NCI-H2171 treated with DMSO at 0.1 percent for 48 hours (cell line): ENCODE measurements around the gene ARID5B.
A peak's percentile ranks its signal among the peaks of the same experiment; 100 is the strongest.

Source experiments
- DNase-seq: peaks from one replicate; lab custom pipeline; 2025; lab: John Stamatoyannopoulos, UW

Gene ARID5B

DNA sequence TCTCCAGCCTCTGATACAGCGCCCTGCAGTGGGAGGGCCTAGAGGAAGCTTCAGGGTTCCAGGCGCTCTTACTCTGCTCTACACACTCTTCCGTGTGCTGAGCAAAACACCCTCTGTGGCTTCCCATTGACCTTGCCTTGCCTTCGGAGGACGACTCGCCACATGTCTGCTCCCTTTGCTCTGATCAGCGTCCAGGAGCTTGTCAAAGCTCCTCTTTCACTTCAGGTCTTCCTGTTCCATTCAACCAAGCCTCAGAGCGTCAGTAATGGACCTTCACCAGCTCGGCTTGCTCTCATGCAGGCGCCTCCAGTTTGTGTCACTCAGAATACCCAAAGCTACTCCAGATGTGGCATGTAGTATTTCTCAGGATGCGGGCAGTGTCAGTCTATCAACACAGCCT, 173.9 kb downstream of the ARID5B start:
- DNase-seq = no peak

DNA sequence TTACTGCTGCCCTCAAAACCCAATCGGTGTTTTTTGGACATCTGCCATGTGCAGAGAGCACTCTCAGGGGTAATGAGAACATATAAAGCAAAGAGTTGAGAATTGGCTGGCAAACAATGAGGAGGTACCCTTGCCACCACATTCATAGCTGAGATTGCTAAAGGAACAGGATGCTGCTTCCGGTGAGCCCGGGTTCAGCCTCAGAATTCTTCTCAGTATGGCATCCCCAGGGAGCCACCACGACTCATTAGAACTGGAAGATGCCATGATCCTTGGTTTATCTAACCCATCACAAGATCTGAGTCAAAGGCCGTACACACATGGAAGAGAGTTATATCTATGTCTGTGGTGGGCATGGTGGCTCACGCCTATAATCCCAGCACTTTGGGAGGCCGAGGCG, 174.4 kb downstream of the ARID5B start:
- DNase-seq = no peak

DNA sequence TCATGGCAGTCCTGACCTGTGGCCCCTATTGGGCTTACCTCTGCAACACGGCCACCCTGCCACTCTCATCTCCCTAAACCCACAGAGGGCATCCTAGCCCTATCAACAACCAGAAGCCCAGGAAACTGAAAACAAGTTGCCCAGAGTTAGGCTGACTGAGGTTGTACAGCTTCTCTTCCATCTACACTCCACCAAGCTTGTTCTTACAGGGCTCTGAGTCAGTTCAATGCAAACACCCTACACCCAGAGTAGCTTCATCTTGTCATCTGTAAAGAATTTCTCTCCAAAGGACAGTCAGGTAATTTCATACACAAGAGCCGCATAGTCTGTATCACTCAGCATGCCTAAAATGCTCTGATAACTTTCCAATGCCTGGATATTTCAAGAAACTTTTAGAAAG, 175.4 kb downstream of the ARID5B start:
- no peak for DNase-seq

GRCh38 chr10:62077330-62078015, 176.0 kb downstream of the ARID5B start:
- DNase-seq = no peak

GRCh38 chr10:62079885-62080559, 178.5 kb downstream of the ARID5B start:
- DNase-seq = no peak

- DNase-seq = no peak
Measured at GRCh38 chr10:62080905-62081304, 179.4 kb downstream of the ARID5B start.

GRCh38 chr10:62081341-62082270, 180.1 kb downstream of the ARID5B start:
- peak; percentile 18 for DNase-seq

DNA sequence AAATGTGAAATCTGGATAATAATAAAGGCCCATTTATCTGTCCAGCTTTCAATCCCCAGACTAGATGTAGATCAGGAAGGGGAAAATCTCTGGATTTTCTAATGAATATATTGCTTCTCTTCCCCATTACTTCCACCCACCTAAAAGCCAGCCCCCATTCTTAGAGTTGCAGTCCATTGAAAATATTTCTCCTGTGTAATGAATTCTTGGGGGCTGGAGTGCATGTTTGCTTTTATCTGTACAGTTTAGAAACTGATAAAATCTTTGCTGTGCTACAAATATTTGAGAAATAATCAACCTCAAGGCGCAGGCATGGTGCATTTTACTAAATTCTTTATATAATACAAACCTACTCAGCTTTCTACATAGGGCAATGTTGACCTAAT, 180.8 kb downstream of the ARID5B start:
- DNase-seq = no peak

DNA sequence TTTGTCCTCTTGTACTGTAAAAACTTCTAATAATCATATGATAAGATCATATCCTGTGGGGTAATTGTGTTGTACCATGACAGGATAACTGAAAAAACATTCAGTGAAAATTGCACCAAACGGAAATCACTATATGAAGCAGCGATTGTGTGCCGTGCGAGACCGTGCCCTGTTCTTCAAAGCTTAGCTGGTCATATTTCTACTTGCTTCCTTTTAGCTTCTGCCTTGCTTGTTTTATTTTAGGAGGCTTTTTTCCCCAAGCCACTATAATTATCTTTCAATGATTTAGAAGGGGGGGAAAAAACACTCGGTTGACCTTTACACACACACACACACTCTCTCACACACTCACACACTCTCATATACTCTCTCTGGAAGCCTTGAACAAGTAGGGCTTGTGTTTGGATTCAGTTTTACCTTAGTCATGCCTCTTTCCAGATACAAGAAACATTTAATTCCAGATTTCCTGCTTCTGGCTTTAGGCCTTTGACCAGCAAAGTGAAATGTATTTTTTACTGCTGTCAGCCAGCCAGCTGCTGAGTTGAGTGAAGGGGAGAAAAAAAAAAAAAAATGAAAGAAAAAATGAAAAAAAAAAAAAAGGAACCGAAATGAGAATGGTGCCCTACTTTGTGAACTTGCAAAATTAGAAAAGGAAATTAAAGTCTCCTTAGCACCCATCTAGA, 181.4 kb downstream of the ARID5B start:
- peak; percentile 36 for DNase-seq

DNA sequence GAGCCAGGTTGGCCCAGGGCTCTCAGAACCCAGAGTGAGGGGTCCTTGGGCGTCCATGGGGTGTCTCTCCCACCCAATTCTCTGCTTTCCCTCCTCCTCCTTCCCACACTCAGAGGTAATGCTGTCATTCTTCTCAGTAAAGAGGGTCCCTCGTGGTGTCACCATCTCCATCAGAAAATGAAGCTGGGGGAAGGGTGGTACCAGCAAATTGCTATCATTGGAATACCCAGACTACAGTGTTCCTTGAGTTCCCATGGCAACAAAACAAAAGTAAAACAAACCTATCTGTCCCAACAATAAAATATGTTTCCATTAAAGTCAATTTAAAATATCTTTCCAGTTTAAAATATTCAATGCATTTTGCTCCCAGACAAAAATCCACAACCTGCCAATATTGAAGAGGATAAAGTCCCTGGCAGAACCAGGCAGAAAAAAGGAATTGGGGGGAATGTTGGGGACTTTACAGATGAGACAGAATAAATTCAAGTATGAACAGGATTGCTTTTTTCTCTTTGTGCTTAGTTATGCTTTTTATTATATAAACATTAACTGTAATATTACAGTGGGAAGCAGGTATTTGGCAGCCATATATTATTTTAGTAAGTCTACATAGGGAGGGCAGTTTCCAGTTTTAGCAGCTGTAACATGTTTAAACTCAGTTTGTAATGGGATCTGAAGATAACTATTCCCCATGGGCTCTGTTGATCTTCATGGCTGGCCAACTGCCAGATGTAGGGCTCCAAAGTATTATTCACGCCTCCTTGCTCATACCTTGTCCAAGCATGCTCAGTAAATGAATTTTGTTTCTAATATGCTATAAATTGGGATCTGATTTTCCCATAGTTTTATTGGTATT, 182.1 kb downstream of the ARID5B start:
- DNase-seq = peak; percentile 94

DNA sequence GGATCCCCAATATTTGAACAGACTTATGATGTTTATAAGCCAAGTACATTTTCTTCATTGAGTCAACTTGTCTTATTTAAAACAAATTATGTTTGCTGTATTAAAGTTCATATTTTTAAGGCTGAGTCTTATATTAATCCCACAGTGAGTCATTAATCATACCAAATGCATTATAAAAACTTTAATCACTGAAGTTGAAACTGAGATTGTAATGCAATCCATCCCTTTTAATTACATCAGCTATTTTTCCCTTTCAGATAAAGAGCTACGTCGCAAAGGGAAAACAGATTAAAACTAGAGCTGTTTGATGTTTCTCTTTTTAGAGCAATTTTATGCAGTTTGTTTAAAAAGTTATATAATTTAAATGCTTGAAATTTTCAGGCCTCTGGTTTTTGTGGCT, 183.0 kb downstream of the ARID5B start:
- peak; percentile 28 for DNase-seq

DNA sequence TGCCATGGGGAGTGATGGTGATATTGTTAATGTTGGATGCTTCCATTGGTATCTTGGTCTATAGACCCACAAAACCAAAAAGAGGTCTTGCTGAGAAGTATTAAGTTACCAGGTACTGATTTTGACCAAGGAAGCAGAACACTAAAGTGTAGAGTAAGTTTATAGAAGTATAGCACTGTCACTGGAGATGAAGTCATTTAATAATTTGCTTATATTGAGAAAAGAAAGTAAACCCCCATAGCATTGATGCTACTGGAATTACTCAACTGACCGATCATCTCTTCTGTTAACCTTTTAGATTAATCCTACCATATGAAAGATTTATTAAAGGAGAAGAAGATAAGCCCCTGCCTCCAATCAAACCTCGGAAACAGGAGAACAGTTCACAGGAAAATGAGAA, 183.9 kb downstream of the ARID5B start:
- no peak for DNase-seq

DNA sequence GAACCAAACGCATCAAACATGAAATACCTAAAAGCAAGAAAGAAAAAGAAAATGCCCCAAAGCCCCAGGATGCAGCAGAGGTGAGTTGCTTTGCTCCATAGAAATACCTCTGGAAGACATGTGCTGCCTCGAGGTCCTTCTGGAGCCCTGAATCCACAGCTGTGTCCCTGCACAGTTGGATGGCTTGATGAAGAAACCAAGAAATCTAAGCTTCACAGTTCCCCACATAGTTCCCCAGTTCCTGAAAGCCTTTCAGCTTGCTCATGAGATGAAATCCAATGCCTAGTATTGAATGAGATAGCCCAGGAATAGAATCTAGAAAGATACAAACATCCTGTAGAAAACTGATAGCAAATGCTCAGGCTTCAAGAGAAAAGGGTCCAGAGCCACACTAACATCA, 184.3 kb downstream of the ARID5B start:
- no peak for DNase-seq

DNA sequence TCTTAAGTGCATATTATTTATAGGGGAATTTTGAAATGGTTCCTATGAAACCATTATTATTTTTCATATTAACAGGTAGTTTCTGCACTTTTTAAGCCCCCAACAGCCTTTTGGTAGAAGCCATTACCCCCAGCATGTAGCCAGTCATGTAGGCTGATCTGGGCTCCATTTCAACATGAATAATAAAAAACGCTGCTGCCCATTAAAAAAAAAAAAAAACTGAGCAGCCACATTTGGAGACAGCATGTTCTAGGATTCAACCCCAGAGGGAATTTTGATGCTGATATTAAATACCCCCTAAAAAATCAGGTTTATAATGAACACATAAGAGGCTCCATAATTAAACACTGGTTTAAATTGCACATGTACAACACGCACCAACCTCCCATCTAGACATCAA, 185.8 kb downstream of the ARID5B start:
- peak; percentile 73 for DNase-seq

GRCh38 chr10:62088786-62089185, 187.3 kb downstream of the ARID5B start:
- DNase-seq = no peak

- no peak for DNase-seq
Measured at GRCh38 chr10:62092301-62093030, 191.0 kb downstream of the ARID5B start.

GRCh38 chr10:62093863-62094291, 192.4 kb downstream of the ARID5B start:
- no peak for DNase-seq

DNA sequence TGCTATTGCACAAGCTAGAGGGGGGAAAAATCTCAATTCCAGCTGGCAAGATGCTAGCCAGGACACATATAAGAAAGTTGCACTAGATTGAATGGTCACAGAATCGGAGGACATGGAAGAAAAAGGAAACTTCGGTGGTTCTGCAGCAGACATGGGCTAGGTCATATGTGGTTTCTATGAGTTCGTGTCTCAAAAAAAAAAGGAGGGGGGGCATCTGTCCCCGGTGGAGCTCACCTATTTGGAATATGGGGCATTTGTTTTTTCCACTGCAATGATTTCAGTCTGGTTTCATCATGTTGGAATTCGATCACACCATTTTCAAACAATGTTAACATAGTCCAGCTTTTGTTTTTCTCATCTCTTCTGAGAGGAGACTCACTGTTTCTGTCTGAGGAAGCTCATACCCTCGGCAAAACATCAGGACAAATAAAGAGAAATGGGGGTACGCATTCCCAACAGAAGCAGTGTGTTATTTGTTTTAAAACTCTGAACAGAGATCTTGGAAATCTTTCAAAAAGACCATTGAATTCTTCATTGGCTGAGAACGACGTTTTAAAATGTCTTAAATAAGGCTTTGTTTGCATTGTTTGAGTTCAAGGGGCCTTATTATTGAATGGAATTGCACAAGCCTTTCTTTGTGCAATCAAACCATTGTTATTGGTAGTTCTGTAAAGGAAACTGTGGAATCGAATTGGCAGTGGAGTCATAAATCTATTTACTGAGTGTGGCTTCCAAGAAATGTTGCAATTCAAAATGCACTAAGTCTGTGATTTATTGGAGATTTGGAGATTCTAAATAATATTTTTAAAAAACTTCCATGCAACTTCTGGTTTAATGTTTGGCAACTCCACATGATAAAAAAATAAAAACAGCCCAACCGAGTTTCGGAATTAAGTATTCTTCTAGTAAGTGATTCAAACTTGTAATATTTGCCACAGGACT, 194.0 kb downstream of the ARID5B start:
- no peak for DNase-seq

DNA sequence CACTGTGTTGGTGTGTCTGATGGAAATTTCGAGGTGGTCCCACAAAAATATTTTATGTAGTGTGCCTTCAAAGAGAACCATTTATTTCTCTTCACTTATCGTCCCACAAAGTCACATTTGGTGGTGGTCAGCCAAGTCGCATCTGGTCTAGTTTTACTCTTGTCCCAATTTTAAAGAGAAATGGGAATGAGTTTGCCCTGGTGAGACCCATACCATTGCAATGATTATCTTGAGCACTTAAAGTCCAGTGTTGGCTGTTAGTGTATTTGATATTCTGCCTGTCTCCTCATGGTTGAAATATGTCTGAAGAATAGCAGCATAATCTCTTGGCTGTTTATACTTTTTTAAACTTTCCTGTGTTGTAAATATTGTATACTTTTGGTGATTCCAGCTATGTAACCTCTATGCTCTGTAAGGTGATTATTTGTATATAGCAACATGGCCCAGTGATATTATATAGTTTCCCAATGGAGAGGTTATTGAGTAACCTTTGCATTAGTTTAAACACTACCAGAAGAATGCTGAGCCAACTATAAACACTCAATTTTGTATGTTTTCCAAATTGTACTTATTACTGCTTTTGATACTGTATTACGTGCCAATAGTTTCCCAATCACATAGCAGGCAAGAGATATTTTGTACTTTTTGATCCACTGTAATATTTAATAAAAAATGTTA, 194.9 kb downstream of the ARID5B start:
- DNase-seq = no peak
